Fibroblast of gingiva (primary cell): ENCODE data around the gene ALCAM.

Experiments used
- DNase-seq: peaks from one replicate; pipeline ENCODE4 v3.0.0-alpha.2; 2011; ENCODE audit warnings: low read depth

The ALCAM gene

DNA sequence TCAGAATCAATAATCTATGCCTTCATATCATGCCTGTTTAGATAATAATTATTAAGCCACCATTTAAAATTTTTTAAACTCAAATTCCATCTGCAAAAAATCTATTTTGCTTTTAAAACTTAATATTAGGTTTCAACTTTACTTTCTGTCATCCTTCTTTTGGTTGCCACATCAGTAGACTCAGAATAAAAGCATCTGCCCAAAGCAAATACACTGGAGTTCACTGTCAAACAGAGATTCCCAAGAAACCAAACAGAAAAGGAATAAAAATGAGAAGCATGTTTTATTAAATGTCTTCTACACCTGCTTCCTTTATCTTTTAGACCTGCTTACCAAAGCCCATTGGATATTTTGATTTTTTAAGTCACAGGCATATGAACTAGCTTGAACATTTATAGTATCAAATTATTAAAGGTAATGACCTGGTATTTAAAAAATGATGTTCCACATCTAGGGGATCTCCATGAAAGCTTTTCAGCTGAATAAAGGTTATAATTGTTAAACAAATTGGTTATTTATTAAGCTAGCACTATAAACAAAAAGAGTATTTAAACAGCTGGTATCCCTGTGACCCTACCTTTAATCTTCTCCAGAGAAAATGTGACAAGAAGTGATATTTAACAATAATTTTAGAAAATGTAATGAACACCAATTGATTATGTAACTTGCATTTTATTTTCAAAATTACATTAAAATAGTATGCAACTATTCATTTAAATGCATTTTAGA lies 62.5 kb downstream of the ALCAM start:
- no peak for DNase-seq

DNA sequence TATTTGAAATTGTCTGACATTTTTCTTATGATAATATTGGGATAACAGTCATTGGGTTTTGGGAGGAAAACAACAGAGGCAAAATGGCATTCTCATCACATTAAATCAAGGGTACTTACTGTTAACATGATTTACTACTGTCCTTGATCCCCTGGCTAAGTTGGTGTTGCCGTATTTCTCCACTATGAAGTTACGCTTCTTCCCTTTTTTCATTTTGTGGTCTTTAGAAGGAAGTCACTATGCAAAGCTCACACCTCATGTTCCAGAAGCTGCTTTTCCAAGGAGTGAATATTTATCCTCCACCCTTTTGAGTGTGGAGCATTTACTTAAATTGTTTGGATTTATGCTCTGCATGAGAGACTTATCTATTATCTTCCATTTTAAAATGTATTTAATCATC lies 63.7 kb downstream of the ALCAM start:
- DNase-seq = no peak

DNA sequence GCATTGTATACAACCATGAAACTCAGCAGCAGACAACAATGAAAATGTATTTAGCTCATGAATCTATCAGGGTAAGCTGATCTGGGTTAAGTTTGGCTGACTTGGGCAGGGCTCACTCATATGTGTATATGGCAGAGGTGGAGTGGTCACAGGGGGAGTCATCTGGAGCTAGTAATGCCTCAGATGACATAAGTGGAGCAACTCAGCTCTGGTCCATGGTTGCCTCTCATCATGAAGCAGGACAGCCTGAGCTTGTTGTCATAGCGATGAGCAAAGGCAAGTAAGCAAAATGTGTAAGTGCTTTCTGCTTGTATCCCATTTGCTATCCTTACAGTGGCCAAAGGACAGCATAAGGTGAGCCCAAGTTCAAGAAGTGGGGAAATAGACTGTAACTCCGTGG lies 64.5 kb downstream of the ALCAM start:
- no peak for DNase-seq

DNA sequence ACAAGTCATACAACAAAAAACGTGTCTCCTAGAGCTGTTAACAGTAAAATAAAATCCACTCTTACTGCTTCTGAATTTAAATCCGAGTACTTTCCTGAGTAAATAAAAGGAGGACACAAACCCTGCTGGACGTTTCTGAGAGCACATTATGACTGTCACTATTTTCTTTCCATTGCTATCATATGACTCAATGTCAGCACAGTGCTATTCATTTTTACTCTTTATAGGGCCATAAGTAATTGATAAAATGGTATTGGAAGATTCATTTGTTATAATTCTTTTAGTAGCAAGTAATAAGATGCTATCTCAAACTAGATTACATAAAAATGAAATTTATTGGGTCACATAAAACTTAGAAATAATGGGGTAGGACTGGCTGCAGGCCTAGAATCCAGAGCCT lies 68.6 kb downstream of the ALCAM start:
- DNase-seq = no peak

DNA sequence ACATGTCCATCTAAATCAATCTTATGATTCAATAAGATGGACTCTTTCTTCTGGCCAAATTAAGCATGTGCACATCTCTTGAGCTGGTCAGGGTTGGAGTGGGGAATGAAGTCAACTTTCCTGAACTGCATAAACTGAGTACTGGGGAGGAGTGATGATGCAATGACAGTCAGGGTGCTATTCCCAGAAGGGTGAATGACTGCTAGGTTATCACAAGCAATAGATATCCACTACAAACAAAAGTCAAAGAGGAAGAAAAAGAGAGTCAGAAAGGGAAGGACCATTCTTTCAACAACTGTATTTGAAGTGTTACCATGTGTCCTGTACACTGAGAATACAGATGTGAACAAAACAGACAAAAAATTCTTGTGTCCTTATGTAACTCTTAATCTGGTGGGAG lies 70.0 kb downstream of the ALCAM start:
- DNase-seq = no peak

DNA sequence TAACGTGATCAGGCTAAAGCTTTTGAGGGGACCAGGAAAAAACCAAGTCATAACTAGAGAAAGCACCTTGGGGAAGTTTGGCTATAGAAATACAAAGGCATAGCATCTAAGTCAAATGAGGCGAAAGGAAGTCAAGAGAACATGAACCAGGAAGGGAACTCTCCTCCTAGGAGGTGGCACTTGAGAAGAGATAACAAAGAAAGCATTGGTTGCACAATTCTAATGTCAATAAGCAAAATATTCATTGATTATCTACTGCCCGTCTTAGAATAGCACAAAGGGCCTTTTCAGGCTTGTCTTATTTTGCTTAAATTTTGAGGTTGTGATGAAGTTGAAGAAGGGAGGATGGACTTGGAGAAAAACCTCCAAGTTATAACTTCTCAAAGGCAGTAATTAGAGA lies 73.4 kb downstream of the ALCAM start:
- DNase-seq = no peak

DNA sequence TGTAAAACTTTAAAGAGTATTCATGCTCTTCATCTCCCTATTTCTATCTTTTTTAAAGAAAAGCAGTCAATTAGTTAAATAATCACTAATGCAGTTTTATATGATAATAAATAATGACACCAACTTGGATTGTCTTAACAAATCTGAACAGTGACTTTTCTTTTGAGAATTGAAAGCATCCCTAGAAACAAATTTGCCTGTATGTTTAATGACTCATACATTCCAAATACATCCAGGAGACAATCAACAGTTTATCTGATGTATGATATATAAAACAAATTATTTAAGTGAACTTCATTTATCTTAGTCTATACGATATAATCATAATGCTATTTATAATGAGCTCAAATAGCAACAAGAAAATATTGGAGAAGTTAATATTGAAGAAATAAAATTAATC lies 78.0 kb downstream of the ALCAM start:
- DNase-seq = no peak

DNA sequence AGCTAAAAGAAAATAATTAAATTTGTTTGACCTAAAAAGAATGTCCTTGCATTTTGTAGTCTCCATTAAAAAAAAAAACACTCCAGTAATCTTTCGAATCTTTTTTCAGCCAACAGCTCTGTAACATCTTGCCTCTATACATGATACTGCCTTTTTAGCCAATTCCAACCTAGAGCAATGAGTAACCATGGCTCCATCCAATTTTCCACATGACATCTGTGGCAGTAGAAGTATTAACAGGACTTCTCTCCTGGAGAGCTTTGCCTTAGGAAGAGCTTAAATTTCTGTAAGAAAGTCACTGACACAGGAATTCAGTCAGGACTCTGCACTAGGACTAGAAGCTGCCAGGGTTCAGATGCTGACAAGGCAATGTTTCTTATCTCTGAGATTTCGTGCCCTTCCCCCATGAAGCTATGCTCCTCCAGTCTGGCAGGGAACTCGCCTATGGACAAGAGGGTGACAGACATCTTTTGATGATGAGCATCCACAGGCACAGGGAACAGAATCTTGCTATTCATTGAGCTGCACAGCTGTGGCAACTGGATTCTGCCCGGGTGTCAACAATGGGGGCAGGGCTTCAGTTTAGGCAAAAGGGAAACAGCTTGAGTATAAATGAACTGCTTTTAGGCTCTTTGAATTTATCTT lies 81.8 kb downstream of the ALCAM start:
- no peak for DNase-seq

DNA sequence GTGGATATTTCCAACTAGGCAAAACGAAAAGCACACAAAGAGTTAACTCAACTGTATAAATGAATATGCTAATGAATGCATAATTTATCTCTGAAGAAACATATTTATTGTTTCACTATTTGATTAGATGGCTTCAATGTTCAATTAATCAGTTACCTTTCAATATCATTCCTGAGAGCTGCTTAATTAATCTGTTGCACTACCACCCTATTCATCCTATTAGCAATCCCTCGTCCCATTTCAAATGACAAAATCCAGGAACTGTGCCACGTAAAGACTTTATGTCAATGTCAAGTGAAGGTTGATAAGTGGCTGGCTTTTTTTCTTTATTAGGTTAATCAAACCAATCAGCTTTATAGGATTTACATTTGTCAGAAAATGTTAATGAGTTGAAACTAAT lies 82.7 kb downstream of the ALCAM start:
- no peak for DNase-seq

DNA sequence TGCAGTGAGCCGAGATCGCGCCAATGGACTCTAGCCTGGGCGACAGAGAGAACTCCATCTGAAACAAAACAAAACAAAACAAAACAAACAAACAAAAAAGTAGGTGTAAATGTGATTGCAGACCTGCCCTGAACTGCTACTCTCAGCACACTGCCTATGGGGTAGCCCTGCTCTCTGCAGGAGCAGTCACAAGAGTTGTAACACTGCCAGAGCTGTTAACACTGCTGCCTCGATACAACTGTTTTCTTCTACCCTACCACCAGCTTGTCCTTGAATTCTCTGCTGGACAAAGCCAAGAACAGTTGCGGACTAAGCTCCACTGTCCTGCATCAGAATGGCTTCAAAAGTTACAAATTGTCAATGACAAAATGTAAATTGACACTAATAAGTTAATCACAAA lies 89.3 kb downstream of the ALCAM start:
- DNase-seq = no peak

DNA sequence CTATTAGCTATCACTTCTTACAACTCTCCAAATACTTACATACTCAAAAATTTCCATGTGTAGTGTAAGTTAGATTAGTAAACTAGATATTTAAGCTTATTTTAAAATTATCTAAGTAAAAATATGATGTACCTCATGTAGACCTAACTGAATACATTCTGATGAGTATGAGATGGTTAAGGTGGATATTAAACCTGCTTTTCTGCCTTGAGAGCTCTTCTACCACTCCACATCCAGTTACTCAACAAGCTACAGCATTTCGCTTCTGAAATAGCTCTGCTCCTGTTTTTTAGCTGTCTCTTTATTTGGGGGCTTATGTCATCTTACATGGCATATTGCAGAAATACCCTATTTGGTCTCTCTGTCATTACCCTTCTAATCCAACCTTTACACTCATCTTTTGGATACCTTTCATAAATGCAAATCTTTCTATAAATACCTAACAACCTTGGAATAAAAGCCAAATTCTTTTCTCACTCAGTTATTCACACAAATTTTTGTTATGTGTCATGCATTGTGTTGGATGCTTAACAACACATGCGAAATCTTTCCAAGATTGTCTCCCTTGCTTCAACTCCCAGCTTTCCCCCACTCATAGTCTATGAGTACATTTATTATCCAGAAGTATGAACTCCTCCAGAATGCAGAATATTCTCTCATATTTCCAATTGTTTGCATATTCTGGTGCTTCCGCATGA lies 92.0 kb downstream of the ALCAM start:
- no peak for DNase-seq

DNA sequence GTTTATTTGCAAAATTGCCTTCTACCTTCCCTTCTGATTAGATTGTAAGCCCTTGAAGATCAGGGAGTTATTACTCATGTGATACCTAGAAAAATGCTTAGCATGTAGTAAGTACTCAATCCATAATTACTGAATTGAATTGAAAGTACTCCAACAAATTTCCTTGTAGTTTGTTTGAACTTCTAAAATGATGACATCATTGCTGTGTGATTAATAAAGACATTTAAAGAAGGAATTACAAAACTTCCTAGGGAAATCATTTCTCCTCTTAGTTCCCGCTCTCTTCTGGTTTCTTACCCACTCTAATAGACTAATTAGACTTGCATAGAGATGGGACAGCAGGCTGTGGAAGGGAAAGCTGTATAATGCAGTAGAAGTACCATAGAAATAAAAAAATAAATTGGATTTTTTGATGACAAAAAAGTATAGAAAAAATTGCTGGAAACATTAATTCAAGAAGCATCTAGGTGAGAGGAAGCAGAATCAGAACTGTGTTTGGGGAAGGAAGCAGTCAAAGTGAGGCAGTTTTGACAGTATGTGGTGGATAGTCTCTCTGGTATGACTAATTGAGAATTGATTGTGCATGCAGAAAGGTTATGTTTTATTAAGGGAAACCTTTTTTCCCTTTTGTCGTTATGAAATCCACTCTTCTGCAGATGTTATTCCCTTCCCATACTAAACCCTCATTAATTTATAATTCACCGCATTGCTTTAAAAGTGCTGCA lies 93.0 kb downstream of the ALCAM start:
- DNase-seq = no peak

DNA sequence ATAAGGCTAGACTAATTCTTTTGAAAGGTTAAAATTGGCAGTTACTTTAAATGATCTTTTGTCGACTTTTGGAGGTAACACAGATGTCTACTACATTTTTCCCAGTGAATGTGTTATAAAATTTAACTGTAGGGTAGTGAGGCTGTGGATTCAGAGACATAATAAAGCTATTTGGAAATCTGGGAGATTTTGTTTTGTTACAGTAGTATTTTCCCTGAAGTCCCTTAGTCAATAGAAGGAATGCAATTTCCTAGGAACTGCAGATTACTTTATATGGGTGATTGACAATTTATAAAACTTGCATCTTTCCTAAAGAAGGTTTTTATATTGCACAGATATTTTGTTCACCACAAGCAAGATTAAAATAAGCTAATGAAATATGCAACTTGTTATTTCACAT lies 96.9 kb downstream of the ALCAM start:
- DNase-seq = no peak

DNA sequence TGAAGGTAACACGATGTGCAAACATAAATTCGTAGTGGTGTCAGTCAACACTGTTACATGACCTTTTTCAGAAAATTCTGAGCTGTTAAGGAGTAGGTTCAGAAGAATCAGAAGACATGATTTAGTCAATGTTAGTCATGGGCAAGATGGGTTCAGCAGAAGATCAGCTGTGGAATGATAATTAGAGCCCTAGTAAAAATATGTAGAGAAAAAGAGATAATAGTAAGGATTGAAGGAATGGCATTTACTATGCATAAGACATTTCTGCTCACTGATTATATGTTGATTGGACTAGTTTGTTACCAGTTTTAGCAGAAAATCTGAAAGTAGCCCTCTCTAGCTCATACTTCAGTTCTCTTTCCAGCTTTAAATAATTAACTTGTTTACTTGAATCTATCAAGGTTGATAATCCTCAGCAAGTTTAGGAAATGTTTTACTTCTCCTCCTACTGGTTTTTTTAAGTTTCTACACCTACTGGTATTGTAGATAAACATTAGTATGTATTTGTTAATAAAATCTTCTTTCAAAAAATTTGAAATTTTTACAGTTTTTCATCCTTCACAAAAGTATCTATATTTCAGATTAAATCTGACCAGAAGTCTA lies 98.6 kb downstream of the ALCAM start:
- peak; percentile 24 for DNase-seq

DNA sequence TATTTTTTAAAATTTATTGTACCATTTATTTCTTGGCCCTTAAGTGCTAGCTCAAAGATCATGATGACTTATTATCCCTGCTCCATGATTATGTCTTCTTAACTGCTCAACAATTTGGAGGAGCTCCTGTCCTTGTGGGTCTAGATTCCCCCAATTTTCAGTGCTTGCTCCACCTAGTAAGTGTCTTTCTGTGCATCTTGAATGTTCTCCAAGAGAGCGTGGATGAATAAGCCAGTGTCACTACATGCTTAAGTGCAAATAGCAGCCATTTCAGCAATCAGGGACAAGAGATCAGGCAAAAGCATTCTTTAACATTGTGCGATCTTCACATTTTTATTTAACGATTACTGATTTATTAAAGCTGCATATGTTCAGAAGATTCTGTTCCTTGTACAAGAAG lies 99.4 kb downstream of the ALCAM start:
- DNase-seq = no peak

DNA sequence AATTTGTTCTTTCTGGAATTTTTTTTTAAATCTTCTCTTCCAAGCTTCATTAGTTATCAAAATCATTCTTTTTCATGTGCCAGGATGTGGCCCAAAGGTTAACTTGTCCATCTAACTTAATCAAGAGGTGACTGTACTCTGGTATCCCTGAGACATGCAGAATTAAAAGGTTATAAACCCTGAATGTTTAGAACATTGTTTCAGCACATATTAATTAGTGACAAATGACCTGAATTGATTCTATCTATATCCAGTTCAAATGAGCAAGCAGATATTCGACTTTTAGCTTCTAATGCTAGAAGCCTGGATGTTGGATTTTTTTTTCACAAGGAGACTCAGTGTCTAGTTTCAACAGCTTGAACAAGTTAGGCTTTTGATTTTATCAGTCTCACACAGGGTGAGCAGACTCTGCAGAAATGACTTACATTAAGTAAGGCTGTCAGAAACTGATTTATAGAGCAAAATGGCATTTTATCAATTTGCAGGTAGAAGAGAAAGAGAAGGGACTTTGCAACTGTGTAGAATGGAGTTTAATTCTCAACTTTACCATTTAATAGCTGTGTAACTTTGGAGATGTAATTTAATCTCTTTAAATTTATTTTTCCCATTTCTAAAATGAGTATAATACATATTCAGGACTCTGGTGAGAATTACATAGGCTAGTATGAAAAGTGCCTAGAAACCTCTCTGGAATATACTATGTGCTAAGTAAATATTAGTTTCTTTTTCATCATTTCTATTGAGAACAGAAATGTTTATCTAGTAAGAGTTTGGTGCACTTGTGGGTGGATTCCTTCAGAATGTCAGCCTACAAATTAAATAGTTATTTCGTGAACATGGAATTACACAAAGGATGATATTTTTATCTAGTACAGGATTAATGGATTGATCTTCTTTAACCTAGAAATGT lies 100.0 kb downstream of the ALCAM start:
- DNase-seq = no peak

DNA sequence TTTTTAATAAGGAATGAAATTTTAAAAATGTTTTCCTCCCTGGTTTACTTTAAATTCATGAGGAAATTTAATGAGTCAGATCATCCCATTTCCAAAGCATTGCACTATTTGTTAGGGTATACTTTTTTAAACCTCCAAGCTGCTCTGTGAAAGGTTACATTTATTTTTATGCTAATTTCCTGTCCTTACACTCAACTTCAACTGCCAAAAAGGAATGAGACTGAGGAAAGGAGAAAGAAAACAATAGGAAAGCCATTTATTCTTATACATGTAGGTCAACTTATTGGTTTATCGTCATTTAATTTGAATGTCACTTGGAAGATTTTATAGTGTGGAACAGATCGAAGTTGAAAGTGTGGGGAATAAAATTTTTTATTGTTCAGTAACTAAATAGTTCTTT lies 104.1 kb downstream of the ALCAM start:
- no peak for DNase-seq

DNA sequence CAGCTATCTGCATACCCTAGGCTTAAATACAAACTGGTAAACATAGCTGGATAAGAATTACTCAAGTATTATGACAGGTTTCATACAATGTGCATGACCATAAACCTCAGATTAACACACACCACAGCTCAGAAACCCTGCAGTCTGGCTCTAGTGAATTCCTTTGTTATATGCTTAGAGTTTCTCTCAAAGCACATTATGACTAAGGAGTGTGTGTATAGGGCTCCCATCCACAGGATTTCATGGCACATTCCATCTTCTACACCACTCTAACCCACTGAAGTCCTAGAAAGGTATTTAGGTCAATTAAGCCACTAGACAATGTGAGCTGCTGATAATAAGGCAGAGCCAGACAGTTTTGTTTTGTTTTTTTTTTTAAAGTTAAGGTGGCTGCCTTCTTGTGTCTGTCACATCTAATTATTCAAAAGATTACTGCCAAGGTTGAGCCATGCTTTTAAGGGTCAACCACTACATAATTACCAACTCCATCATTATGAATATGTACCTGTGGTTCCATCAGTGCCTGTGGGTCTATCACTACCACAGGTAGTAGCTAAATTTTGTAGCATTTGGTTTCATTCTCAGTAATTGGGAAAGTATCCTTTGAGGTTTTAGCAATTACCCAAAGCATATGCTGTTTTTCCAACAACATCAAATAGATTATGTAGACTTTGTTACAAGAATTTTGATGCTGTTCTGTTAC lies 107.0 kb downstream of the ALCAM start:
- DNase-seq = peak; percentile 55

DNA sequence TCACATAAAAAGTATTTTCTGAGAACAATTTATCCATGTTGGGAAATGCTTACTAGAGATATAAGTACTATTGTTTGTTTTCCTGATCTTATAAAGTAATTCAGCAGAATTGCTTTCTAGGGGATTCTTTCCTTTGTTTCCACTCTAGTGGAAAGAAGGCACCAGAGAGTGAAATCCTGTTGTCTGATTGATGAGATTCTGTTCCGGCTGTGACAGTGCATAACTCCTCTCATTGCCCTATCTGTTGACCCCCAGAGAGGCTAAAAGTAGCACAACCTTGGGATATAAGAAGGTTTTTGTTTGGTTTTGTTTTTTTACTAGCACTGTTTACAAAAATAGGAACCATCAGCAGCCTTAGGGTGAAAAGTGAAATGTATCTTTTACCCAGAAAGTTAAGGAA lies 114.1 kb downstream of the ALCAM start:
- no peak for DNase-seq

DNA sequence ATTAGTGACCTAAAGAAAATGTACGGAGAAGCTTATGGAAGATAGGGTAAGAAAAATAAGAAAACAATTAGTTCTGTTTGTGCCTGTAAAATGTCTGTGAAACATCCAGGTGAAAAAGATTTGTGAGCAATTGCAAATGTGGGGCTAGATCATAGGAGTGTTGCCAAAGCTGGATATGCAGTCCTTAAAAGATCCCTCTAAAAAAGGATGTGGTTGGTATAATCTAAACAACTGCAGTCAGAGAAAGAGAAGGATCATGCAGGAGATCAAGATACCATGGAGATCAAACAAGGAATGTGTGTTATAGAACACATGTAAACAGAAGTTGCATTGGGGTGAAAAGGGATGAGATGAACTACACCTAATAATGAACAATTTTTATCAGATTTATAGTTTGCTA lies 116.8 kb downstream of the ALCAM start:
- DNase-seq = no peak

DNA sequence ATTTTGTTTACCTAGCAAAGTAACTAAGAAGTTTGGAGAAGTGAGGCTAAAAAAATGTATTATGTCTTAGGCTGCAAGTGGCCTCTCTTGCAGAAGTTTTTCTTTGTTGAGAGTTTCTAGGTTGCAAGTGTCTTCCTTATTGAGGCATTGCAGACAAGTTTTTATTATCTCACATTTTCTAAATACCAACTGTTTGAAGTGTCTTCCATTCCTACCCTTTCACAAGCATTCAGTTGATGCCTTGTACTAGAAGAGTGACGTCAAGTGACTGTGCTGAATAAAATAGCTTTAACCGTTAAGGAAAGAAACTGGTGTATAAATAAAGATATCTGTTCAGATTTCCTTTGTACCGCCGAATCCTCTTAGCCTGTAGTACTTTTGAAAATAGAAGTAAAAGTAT lies 123.3 kb downstream of the ALCAM start:
- no peak for DNase-seq
